ENCODE data around the gene YPEL5.

The YPEL5 gene

DNA sequence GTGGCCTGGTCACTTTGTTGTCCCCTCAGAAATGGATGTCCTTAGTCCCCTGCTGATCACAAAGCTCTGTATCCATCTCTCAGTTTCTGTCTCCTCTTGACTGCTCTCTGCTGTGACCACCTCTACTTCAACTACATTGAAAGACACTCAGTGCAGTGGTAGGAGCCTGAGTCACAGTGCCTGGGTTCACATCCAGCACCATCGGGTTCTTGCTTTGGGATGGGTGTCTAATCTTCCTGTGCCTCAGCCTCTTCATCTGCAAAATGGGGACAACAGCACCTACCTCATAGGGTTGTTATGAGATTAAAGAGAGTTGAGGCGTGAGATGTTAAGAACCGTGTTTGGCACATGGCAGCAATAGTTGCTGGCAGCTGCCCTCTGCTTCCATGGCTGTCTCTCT is 30.6 kb downstream of the YPEL5 start:
- Histone ChIP-seq H3K9me3 (ENCODE audit: control insufficient read depth, low read depth, low read length) (no peaks in the 10 kb centered on the region), H3K27me3 (ENCODE audit: control insufficient read depth, insufficient read depth, low read length) (no peaks in the 10 kb centered on the region), H3K36me3 (ENCODE audit: control insufficient read depth, low read depth, low read length) (no peaks in the 10 kb centered on the region), H3K4me1 (ENCODE audit: control insufficient read depth, low read depth, low read length) (no peaks in the 10 kb centered on the region), H3K27ac (ENCODE audit: low read length) (no peak overlapping the region), H3K9ac (ENCODE audit: low read length) (no peak overlapping the region), H3K4me3 (ENCODE audit: low read length) (no peak overlapping the region)

DNA sequence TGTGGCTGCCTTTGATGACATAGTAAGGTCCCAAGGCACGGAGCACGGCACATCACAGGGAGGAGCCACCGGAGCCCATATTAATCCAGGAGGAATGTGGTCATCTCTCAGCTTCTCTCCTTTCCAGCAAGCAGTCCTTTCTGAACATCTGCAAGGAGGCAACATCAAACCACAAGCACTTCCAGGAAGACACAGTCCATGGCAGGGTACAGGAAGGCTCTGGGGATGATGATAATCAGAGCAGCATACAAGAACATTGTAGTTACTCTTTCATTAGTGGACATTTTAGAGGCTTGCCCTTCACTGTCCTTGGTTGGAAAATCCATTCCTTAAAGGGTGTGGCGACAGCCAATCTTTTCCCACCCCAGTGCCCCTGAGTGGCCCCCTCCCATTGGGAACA is 31.1 kb downstream of the YPEL5 start:
- H3K4me1 ChIP-seq (ENCODE audit: control insufficient read depth, low read depth, low read length): no peaks in the 10 kb centered on the region
- H3K36me3 ChIP-seq (ENCODE audit: control insufficient read depth, low read depth, low read length): no peaks in the 10 kb centered on the region
- no peaks in the 10 kb centered on the region for H3K9me3 ChIP-seq (ENCODE audit: control insufficient read depth, low read depth, low read length)
- no peak overlapping the region for H3K27ac ChIP-seq (ENCODE audit: low read length)
- H3K9ac ChIP-seq (ENCODE audit: low read length): no peak overlapping the region
- no peak overlapping the region for H3K4me3 ChIP-seq (ENCODE audit: low read length)
- no peaks in the 10 kb centered on the region for H3K27me3 ChIP-seq (ENCODE audit: control insufficient read depth, insufficient read depth, low read length)

DNA sequence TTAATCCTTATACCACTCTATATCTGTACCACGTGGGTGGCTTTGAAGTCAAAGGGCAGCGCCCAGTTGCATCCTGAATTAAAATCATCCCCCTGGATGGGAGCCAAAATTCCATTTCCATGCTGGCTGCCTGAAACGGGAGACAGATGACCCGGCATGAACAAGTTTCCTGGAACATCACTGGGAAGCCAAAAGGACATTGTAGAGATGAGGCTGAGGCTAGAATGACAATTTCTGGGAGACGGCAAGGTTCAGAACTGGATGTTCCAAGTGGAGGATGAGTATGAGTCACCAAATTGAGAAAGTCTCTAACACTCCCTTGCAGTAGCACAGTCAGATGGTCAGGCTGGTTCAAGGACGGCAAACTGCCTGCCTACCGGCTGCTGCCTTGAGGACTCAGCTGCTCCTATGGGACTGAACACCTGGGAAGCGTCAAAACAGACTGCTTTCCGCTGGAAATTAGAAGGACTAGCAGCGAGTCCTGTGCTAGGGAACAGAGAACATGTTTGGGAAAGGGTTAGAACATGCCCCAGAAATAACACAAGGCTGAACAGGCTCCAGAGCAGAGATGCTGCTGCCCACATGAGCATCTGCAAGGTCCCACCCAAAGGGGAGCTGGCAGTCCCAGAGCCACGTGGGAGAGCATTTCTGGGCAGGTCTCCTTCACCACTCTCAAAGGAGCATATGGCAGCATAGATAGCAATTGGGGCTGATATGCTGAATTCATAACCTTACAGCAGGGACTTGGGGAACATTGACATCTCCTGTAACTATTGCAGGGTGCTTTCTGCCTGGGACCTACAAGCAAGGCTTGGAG is 32.0 kb downstream of the YPEL5 start:
- no peaks in the 10 kb centered on the region for H3K9me3 ChIP-seq (ENCODE audit: control insufficient read depth, low read depth, low read length)
- no peaks in the 10 kb centered on the region for H3K27me3 ChIP-seq (ENCODE audit: control insufficient read depth, insufficient read depth, low read length)
- H3K4me1 ChIP-seq (ENCODE audit: control insufficient read depth, low read depth, low read length): no peaks in the 10 kb centered on the region
- H3K4me3 ChIP-seq (ENCODE audit: low read length): no peak overlapping the region
- H3K9ac ChIP-seq (ENCODE audit: low read length): no peak overlapping the region
- no peak overlapping the region for H3K27ac ChIP-seq (ENCODE audit: low read length)
- no peaks in the 10 kb centered on the region for H3K36me3 ChIP-seq (ENCODE audit: control insufficient read depth, low read depth, low read length)

DNA sequence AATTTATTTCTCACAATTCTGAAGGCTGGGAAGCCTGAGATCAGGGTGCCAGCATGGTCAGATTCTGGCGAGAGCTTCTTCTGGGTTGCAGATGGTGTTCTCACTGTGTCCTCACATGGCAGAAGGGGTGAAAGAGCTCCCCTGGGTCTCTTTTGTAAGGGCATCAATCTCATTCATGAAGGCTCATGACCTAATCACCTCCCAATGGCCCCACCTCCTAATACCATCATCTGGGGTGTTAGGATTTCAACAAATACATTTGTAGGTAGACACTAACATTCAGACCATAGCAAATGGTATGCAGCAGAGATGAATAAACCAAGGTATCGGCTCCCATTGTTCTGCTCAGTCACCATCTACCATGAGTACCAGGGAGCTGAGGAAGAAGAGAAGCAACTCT is 32.7 kb downstream of the YPEL5 start:
- Histone ChIP-seq H3K36me3 (ENCODE audit: control insufficient read depth, low read depth, low read length) (no peaks in the 10 kb centered on the region), H3K4me1 (ENCODE audit: control insufficient read depth, low read depth, low read length) (no peaks in the 10 kb centered on the region), H3K9me3 (ENCODE audit: control insufficient read depth, low read depth, low read length) (no peaks in the 10 kb centered on the region)

DNA sequence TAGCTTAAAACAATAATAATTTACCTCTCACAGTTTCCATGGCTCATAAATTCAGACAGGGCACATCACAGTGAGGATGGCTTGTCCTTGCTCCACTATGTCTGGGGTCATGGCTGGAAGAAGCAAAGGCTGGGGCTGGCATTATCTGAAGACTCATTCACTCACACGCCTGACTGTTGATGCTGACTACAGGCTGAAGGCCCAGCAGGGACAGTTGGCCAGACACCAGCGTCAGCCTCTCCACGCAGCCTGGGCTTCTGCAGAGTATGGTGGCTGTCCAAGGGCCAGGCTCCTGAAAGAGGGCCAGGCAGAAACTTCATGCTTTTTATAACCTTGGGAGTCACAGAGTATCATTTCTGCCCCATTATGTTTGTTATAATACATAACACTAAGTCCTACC is 33.4 kb downstream of the YPEL5 start:
- H3K4me1 ChIP-seq (ENCODE audit: control insufficient read depth, low read depth, low read length): no peaks in the 10 kb centered on the region
- H3K9me3 ChIP-seq (ENCODE audit: control insufficient read depth, low read depth, low read length): no peaks in the 10 kb centered on the region
- no peak overlapping the region for H3K9ac ChIP-seq (ENCODE audit: low read length)
- H3K36me3 ChIP-seq (ENCODE audit: control insufficient read depth, low read depth, low read length): no peaks in the 10 kb centered on the region
- H3K4me3 ChIP-seq (ENCODE audit: low read length): no peak overlapping the region
- H3K27ac ChIP-seq (ENCODE audit: low read length): no peak overlapping the region
- no peaks in the 10 kb centered on the region for H3K27me3 ChIP-seq (ENCODE audit: control insufficient read depth, insufficient read depth, low read length)

More for the DNA sequence above, 32.7 kb downstream of the YPEL5 start:
- Histone ChIP-seq H3K27ac (ENCODE audit: low read length) (no peak overlapping the region), H3K4me3 (ENCODE audit: low read length) (no peak overlapping the region), H3K9ac (ENCODE audit: low read length) (no peak overlapping the region), H3K27me3 (ENCODE audit: control insufficient read depth, insufficient read depth, low read length) (no peaks in the 10 kb centered on the region)

DNA sequence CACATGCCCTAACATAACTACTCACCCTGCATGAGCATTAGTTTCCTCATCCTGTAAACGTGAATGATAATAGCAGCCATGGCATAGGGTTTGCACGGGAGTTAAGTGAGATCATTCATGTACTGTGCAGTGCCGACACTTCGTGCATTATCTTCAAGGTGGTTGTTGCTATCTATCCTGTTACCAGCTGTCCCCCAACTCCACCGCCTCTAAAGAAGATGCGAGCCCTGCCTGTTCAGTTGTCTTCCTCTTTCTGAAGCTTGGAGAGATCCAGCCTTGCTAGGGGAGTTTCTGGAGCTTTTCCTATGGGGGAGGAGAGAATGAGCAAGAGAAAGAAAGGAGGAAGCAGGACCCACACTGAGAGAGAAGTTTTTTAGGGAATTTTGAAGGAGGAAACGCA is 34.4 kb downstream of the YPEL5 start:
- H3K9me3 ChIP-seq (ENCODE audit: control insufficient read depth, low read depth, low read length): no peaks in the 10 kb centered on the region
- no peak overlapping the region for H3K27ac ChIP-seq (ENCODE audit: low read length)
- no peak overlapping the region for H3K9ac ChIP-seq (ENCODE audit: low read length)

DNA sequence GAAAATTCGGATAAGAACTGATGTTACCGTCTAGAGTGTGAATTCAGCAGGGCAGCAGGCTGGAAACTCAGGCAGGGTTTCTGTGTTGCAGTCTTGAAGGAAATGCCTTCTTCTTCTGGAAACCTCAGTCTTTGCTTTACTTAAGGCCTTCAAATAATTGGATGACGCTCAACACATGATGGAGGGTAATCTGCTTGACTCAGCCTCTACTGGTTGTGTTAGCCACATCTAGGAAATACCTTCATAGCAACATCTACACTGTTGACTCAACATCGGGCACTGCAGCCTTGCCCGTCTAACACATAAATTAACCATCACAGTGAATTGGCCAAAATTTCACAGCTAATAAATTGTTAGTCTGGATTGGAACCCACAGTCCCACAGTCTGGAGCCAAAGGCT is 37.2 kb downstream of the YPEL5 start:
- Histone ChIP-seq H3K4me1 (ENCODE audit: control insufficient read depth, low read depth, low read length) (no peaks in the 10 kb centered on the region), H3K36me3 (ENCODE audit: control insufficient read depth, low read depth, low read length) (no peaks in the 10 kb centered on the region), H3K4me3 (ENCODE audit: low read length) (no peak overlapping the region), H3K9ac (ENCODE audit: low read length) (no peak overlapping the region), H3K27me3 (ENCODE audit: control insufficient read depth, insufficient read depth, low read length) (no peaks in the 10 kb centered on the region), H3K27ac (ENCODE audit: low read length) (no peak overlapping the region), H3K9me3 (ENCODE audit: control insufficient read depth, low read depth, low read length) (no peaks in the 10 kb centered on the region)

More for the DNA sequence above, 34.4 kb downstream of the YPEL5 start:
- H3K36me3 ChIP-seq (ENCODE audit: control insufficient read depth, low read depth, low read length): no peaks in the 10 kb centered on the region
- no peak overlapping the region for H3K4me3 ChIP-seq (ENCODE audit: low read length)
- no peaks in the 10 kb centered on the region for H3K4me1 ChIP-seq (ENCODE audit: control insufficient read depth, low read depth, low read length)
- no peaks in the 10 kb centered on the region for H3K27me3 ChIP-seq (ENCODE audit: control insufficient read depth, insufficient read depth, low read length)

DNA sequence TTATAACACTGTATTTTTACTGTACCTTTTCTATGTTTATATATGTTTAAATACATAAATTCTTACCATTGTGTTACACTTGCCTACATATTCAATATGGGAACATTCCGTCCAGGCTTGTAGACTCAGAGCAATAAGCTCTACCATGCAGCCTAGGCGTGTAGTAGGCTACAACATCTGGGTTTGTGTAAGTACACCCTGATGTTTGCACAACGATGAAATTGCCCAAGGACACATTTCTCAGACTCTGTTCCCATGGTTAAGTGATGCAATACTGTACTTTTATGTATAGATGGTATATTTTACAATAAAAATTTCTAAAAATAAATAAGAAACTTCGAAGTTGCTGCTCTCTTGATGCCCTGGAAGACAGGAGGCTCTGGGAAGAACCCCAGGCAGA is 38.4 kb downstream of the YPEL5 start:
- Histone ChIP-seq H3K27me3 (ENCODE audit: control insufficient read depth, insufficient read depth, low read length) (no peaks in the 10 kb centered on the region), H3K9ac (ENCODE audit: low read length) (no peak overlapping the region), H3K4me1 (ENCODE audit: control insufficient read depth, low read depth, low read length) (no peaks in the 10 kb centered on the region), H3K4me3 (ENCODE audit: low read length) (no peak overlapping the region), H3K27ac (ENCODE audit: low read length) (no peak overlapping the region), H3K9me3 (ENCODE audit: control insufficient read depth, low read depth, low read length) (no peaks in the 10 kb centered on the region), H3K36me3 (ENCODE audit: control insufficient read depth, low read depth, low read length) (no peaks in the 10 kb centered on the region)

DNA sequence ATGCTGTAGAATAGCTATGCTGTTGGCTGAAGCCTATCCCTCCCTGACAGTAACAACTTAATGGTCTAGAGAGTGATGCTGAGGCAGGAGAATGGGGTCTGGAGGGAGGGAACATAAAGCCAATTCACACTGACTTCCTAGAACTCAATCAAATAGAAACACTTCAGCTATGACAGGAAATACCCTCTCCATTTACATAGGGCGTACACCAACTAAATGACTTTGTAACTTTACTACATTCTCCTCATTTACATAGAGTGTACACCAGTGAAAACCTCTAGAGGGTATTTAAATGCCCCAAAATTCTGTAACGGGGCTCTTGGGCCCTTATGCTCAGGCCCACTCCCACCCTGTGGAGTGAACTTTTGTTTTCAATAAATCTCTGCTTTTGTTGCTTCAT is 41.5 kb downstream of the YPEL5 start:
- Histone ChIP-seq H3K9ac (ENCODE audit: low read length) (no peak overlapping the region), H3K4me1 (ENCODE audit: control insufficient read depth, low read depth, low read length) (no peaks in the 10 kb centered on the region), H3K9me3 (ENCODE audit: control insufficient read depth, low read depth, low read length) (no peaks in the 10 kb centered on the region), H3K27ac (ENCODE audit: low read length) (no peak overlapping the region), H3K4me3 (ENCODE audit: low read length) (no peak overlapping the region), H3K27me3 (ENCODE audit: control insufficient read depth, insufficient read depth, low read length) (no peaks in the 10 kb centered on the region), H3K36me3 (ENCODE audit: control insufficient read depth, low read depth, low read length) (no peaks in the 10 kb centered on the region)

DNA sequence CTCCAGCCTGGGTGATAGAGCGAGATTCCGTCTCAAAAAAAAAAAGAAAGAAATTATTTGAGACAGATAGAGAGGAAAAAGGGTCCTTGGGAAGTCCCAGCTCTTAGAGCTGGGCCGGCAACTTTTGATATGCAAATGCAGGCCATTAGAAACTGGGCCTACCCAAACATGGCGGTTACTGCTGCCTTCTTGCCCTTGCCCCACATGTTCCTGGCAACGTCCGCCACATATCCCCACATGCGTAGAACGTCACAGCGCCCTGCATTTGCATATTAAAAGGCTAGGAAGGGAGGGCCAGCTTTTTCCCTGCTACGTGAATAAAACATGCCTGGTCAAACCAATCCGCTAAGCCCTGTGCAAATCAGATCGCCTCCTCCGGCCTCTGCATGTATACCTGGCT is 43.8 kb downstream of the YPEL5 start:
- Histone ChIP-seq H3K27ac (ENCODE audit: low read length) (no peak overlapping the region), H3K36me3 (ENCODE audit: control insufficient read depth, low read depth, low read length) (no peaks in the 10 kb centered on the region), H3K9ac (ENCODE audit: low read length) (no peak overlapping the region), H3K4me1 (ENCODE audit: control insufficient read depth, low read depth, low read length) (no peaks in the 10 kb centered on the region), H3K9me3 (ENCODE audit: control insufficient read depth, low read depth, low read length) (no peaks in the 10 kb centered on the region), H3K4me3 (ENCODE audit: low read length) (no peak overlapping the region), H3K27me3 (ENCODE audit: control insufficient read depth, insufficient read depth, low read length) (no peaks in the 10 kb centered on the region)

DNA sequence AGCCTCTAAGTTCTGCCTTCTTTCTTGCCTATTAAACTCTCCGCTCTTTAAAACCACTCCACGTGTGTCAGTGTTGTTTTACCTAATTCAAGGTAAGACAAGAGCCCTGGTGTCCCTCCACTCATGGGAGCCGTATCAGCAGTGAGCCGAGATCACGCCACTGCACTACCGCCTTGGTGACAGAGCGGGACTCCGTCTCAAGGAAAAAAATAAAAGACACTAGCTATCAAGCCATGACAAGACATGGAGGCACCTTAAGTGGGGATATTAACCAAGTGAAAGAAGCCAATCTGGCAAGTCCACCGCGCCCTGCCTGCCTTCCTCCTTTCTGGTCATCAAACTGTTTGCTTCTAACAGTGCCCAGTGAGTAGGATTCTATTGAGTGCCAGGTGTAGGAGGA is 44.3 kb downstream of the YPEL5 start:
- no peaks in the 10 kb centered on the region for H3K36me3 ChIP-seq (ENCODE audit: control insufficient read depth, low read depth, low read length)
- no peaks in the 10 kb centered on the region for H3K4me1 ChIP-seq (ENCODE audit: control insufficient read depth, low read depth, low read length)
- H3K9me3 ChIP-seq (ENCODE audit: control insufficient read depth, low read depth, low read length): no peaks in the 10 kb centered on the region
- H3K4me3 ChIP-seq (ENCODE audit: low read length): no peak overlapping the region
- H3K27me3 ChIP-seq (ENCODE audit: control insufficient read depth, insufficient read depth, low read length): no peaks in the 10 kb centered on the region
- no peak overlapping the region for H3K9ac ChIP-seq (ENCODE audit: low read length)
- no peak overlapping the region for H3K27ac ChIP-seq (ENCODE audit: low read length)

DNA sequence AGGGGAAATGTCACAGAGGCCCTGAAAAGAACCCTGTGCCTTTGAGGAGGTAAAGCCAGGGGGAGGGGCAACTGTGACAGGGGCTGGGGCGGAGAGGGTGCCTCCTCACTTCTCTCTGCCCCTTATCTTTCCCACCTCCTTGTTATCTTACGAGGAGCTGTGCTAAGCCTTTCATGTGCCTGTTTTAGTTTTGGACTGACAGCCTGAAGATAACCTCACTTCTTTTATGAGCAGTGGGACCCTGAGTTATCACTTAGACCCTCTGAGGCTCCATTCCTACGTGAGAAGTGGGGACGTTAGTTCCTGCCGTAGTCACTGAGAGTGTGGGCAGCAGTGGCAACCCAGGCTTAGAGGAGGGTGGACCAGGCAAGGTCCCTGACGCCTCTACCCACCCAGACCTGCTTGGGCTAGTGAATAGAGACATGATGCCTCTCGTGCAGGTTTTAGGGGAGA is 45.0 kb downstream of the YPEL5 start:
- Histone ChIP-seq H3K9ac (ENCODE audit: low read length) (no peak overlapping the region), H3K36me3 (ENCODE audit: control insufficient read depth, low read depth, low read length) (no peaks in the 10 kb centered on the region), H3K27ac (ENCODE audit: low read length) (no peak overlapping the region), H3K9me3 (ENCODE audit: control insufficient read depth, low read depth, low read length) (no peaks in the 10 kb centered on the region), H3K27me3 (ENCODE audit: control insufficient read depth, insufficient read depth, low read length) (no peaks in the 10 kb centered on the region), H3K4me1 (ENCODE audit: control insufficient read depth, low read depth, low read length) (no peaks in the 10 kb centered on the region), H3K4me3 (ENCODE audit: low read length) (no peak overlapping the region)
